D341Med (cell line): Measurements from ENCODE around the gene KCNJ6.

ENCODE experiments used
- DNase-seq: peaks from one replicate; pipeline ENCODE4 v3.0.0; 2012; ENCODE audit warnings: low spot score

The KCNJ6 gene

DNA sequence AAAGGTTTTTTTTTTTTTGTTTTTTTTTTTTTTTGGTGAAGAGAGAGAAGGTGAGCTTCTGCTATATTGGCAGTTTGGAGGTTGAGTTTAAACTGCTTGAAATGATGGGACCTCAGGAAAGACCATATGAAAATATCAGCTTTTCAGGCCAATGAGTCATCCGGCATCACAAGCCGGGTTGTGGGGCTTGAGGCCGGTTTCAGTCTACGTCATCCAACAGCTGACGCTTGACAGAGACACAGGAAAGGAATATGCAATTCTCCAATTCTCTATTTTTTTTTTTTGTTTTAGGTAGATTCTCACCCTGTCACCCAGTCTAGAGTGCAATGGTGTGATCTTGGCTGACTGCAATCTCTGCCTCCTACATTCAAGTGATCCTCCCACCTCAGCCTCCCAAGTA is 52.4 kb downstream of the KCNJ6 start:
- no peak for DNase-seq

DNA sequence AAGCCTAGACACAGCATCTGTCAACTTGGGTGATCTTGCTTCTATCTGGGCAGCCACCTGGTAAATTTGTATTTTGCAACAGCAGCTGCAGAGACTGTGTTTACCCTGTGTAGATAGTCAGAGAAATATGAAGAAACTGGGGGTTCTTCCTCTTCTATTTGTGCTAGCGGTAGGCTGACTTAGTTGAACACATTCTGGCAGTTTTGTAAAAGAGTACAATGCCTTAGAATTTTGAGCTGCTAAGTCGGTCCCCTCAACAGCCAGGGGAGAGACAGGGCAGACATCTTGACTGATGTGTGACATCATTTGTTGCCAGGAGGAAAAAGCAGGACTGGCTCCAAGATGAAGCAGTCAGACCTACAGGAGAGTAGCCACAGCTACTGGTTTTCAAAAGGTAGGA is 53.7 kb downstream of the KCNJ6 start:
- no peak for DNase-seq

DNA sequence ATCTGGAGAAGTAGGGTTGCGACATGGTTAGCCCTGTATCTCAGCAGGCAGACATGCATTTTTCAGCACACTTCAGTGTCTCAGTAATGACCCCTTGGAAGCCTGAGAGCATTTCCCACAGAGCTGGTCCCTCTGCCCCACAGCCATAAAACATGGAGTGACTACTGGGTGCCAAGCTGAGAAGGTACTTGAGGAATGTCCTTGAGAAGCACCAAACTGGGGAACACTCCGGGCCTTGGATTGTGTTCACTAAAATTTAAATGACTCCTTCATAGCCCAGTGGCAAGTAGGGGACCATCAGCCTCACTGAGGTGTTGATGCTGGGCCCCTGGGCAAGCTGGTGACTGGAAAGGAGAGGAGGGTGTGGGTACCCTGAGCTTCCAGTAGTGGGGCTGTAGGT is 54.7 kb downstream of the KCNJ6 start:
- DNase-seq: no peak

DNA sequence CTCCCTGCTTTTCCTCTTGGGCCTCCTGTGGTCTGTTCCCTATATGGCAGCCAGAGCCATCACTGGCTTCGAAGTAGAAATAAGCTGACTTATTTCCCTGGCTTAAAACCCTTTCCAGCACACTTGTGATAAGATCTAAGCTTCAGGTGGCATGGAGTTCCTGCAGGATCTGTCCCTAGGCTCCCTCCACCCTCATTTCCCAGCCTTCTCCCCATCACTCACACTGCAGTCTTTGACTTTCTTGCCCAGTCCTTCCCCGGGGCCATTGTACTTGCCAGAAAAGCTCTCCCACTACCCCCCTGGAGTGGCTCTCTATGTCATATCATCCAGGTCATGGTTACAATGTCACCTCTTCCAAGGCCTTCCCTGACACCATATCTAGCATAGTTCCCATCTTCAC is 55.8 kb downstream of the KCNJ6 start:
- no peak for DNase-seq

DNA sequence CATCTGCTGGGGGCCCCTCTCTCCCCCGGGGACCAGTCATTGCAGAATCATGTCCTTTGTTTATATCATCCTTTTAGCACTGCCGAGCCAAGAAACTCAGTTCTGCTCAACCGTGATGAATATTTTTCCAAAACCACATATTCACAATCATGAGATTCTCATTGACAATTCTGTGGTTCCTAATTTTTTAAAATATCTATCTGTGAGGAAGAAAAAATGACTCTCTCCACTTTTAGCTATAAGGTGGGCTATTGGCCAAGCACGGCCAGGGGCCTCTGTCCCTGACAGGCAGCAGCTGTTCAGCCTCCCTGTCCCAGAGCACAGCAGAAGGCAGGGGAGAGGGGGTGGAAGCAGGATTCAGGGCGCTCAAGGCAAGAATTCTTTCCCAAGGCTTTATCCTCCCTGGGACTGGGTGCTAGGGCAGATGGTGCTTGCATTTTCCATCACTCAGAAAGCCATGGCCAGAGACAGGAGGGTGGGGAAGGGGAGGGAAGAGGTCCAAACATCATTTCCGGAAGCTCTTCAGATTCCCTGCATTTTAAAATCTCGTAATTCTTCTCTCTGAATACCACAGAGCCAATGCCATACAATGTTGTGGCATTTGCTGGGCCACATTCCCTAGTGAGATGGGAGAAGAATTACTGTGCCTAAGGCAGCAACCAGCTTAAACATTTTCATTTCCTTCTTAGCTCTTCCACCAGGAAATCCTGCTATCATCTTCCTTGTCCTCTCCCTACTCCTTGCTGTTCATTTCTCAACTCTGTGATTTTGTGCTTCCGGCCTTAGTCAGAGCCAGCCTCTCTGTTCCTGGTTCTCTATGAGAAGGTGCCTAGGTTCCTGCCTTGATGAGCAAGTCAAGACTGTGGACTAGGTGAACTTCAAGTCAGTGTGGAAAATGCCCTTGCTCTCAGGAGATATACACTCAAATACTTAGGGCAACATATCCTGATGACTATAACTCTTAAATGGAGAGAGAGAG is 60.3 kb downstream of the KCNJ6 start:
- no peak for DNase-seq

DNA sequence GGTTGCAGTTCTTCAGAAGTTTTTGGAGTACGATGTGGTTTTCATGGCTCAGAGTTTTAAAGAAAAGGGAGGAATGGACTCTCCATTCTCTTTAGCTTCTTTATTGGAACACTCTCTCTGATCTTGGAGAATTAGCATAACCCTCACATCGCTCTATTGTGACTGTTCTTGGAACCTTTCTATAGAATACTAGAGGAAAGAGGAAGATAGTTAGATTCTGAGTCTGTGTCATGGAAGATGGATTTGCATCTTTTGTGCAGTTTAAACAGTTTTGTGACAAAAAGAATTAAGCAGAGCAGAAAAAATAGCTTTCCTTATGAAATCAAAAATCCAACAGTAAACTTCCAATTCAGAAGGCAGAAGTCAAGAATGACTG is 61.0 kb downstream of the KCNJ6 start:
- no peak for DNase-seq

DNA sequence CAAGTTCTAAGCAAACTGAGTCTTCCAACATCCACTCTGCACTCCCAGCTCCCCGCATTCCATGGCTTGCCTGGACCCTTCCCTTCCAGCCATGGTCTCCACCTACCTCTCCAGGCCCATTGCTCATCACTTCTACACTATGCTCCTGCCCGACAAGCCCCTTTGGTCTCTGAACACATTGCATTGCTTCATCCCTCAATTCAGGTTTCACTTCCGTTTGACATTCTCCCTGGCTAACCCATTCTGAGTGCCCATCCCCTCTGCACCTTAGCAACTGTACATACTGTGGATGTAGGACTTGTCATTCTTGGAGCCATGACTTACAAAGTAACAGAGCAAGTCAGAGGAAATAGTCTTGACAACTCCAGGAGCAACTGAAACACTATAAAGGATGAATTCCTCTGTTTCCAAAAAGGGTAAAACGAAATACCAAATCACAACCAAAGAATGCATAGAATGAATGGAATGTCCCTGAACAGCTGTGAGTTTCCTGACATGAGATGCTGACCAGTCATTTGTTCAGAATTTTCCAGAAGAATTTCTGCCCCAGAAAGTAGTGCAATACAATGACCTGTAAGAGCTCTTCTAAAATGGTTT is 66.7 kb downstream of the KCNJ6 start:
- no peak for DNase-seq

DNA sequence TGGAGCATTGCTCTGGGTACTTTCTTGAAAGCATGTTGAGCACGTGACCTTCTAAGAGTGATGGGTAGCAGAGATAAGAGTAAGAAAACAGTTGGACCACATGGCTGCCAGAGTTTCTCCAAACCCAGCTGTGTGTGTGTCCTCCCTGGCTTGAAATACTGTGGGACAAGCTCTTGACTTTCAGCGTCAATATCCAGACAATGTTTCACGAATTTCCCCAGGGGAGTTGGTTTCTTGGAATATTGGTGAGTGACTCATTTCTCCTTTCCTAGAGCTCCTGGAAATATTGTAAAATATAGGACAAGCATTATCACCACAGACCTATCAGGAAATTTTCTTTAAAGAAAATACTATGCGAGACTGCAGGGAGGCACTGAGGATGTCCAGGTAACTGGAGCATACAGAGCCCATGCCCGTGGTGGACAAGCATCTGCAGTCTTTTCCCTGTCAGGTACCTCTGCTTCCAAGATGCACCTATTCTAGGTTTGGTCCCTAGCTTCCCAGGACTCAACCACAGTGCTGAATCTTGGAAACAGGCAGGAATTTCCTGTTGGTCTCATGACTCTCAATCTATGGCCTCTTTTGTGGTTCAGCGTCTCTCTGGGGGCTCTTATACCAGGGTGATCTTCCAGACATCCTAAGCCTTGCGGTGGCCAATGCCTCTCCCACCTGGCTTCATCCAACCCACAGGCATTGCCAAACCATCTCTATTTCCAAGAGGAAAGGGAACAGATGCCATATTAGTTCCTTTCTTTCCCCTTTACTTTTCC is 67.4 kb downstream of the KCNJ6 start:
- DNase-seq: no peak

DNA sequence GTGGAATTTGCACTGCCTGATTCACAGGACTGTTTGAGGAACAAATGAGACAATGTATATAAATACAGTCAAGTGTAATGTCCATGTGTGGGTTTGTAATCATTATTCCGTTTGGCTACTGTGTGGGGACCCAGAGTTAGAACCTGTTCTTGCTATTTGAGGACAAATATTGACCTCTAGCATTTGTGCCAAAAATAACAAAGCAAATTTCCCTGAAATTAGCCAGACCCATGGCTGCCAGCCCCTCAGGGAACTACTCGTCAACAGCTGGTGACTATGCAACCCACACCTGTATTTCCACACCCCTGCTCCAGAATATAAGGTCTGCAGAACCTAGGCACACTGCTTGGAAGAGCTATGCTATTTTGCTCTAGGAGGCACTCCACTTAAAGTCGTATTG is 70.7 kb downstream of the KCNJ6 start:
- no peak for DNase-seq

DNA sequence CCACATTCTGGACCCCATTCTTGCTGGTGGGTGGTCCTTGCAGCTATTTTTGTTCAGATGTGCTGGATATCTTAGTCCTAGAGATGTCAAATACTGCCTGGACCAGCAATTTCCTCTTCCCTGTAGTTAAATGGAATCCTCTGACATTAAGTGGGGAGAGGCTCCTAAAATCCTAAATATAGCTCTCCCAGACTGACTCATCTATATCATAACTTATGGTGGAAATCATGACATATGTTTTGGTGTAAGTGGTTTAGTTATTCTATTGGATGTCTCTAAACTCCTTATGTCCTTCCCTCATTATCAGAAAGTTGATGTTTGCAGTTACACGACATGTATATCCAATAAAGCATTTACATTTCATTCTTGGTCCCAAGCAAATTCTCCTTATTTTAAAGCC is 73.1 kb downstream of the KCNJ6 start:
- DNase-seq: no peak

DNA sequence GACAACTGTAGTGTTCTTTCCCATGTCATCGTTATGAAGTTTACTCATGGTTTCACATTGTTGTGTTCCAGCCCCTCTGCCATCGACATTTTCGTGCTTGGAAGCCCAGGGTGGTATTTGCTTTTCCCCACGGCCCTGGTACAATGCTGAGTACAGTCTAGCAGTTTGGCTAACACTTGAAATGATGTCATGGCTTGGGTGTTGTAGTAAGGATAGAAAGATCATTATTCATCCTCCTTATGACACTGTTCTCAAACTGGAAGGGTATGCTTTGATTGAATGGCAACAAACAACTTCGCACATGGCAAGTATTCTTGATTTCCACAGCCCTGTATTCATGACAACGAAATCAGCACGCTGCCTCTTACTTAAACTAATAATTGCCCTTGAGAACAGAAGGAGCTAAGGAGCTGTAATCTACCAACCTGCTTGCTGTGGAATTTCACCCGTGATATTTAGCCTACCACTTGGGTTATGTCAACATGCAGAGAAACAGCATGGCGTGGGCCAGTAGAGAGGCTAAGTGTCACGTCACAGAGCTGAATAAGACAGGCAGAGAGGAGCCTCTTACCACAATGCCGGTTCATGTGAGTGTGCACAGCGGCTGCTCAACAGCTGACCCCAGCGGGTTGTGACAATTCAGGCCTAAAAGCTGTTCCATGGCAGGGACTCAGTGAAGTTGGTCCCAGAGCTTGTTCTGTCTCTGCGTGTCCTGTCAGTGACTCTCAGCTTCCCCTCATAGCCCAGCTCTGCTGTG is 73.9 kb downstream of the KCNJ6 start:
- no peak for DNase-seq

DNA sequence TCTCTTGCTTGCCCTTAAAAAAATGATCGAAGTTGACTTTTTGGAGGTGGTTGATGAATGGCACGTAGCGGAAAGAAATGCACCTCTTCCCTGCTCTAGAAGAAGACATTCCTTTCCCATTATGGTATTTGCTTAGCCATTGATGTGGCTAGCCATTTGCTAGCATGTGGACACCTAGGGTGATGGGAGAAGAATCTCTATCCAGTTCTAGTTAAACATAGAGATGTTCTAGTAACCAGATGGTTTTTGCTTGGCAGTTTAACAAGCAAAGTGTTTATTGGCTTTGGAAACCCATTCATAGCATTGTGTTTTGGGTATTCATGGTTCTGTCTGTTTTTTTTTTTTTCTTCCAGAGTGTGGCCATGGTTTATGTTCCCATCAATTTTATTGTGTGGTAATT is 78.9 kb downstream of the KCNJ6 start:
- no peak for DNase-seq

DNA sequence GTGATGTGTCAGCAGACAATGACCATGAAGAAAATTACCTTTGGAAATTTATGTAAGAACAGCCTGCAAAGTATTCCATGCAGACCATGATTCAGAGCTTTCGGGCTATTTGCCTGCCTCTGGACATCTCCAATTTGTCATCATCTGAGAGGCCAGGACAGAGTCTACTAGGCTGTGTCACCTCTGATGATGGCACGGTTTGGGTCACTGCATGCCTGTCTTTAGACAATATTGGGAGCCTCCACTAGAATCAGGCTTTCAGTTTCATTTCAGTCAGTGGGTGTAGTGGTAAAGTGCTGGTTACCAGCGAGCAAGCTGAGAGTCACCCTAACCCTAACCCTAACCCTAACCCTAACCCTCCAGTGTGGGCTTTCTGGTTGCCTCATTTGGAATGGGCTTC is 80.8 kb downstream of the KCNJ6 start:
- DNase-seq: no peak

DNA sequence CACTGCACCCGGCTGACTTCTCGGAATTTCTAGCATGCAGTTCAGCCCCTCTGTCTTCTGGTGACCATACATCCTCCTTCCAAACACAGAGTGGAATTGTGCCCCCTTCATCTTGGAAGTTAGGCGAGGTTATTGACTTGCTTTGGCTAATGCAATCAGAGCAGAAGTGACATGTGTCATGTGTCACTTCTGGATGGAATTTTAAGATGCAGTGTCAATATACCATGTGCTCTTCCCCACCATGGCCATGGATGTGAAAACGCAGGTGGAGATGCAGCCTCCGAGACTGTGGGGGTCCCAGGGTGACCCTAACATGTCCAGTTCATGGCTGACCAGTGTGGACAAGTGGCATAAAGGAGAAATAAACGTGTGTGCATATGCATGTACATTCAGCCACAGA is 83.0 kb downstream of the KCNJ6 start:
- DNase-seq: no peak

DNA sequence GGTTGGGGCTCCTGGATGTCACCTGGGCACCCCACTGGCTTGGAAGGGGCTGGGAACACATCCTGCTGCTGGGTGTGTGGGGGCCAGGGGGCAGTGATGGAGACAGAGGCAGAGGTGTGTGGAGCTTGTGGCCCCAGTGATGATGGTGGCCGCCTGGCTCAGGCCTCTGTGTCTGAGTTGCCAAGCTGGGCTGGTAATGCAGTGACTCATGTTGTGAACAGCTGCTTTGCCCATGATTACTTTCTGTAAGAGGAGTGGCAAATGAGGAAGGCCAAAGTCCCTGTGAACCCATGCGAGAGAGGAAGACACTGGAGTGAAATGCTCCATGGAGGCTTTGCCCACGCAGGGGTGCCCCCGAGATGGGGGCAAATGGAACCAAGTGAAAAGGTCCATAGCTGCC is 86.8 kb downstream of the KCNJ6 start:
- DNase-seq: no peak

DNA sequence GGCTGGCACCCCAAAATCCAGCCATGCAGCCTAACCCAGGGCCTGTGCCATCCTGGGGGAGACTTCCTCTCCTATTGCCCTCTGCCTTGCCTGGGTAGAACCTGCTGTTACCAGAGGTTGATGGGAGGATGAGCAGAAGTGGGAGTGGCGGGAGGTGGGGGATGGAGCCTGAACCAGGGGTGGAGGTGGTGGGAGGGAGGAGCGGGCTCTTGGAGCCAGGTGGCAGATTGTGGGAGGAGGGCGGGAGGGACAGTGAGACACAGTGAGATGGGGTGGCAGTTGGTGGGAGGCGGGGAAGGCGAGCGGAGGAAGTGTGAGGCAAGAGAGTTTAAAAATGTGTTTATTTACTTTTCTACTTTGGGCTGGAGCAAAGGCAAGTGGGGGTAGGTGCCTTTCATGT is 87.3 kb downstream of the KCNJ6 start:
- DNase-seq: no peak

DNA sequence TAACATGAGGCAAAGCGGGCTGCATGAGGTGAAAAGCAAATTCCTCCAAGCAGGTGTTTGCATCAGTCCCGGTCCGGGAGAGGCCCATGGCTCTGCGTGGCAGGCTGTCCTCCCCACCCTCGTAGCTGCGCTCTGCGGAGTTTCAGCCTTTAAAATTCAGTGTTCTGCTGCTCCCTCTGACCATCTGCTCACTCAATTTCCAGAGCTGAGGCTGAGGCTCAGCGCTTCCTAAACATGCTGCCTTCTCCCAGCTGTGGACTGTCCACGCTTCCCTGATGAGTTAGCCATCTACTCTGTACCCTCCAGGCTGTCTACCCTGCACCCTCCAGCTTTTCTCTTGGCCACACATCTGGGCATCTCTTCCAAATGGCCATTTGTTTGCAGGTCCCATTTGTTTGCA is 87.7 kb downstream of the KCNJ6 start:
- DNase-seq: no peak

DNA sequence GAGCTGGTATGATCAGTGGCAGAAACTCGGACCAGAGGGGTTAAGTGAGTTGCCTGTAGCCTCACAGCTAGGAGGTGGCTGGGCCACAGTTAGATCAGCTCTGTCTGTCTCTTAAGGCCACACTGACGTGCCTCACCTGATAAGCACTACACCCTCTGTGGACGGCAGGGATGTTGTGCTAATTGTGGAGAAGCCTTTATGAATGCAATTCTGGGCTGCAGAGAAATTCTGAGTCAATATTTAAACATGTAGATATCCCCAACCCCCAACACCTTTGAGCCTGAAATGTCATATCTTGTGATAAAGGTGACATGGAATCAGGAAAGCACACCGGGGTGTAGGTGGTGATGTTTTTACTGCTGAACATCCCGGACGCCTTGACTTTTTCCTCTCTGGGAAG is 88.3 kb downstream of the KCNJ6 start:
- no peak for DNase-seq

DNA sequence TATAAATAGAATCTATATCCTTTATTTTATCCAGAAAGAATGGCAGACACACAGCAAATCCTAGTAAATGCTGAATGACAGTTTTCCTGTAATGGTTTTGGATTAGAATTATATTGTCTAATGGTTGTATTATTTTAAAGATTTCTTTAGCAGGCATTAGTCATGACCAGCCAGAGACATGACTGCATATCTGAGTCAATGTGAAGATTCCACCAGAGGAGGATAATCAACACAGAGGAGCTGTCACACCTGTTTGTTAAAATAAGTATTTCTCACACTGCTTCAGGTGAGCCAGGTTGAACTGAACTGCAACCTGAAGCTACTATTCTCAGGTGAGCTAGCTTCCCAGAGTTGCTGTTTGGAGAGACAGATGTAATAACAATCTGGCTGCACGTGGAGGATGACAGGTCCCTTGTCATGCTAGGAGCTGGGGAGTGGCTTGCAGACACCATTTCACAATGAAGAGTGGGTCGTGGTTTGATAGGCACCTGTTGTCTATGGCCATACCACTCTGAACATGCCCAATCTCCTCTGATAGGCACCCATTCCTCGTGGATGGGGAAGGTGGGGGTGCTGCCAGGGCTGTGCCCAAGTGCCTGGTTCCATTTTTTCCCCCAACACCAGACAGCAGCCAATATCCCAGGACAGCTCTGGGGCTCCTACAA is 94.3 kb downstream of the KCNJ6 start:
- DNase-seq: no peak

DNA sequence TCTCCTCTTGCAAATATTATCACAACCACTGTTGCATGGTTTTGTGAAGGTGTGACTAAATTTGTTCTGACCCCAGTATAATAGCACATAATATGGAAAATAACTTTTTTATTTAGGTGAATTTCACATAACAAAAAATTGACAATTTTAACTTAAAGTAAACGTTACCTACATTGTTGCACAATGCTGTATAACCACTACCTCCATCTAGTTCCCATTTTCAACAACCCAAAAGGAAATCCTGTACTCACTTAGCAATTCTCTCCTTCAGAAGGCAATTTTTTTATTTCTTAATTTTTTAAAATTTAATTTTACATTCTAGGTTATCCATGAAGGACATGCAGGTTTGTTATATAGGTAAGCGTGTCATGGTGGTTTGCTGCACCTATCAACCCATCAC is 95.2 kb downstream of the KCNJ6 start:
- DNase-seq: no peak

DNA sequence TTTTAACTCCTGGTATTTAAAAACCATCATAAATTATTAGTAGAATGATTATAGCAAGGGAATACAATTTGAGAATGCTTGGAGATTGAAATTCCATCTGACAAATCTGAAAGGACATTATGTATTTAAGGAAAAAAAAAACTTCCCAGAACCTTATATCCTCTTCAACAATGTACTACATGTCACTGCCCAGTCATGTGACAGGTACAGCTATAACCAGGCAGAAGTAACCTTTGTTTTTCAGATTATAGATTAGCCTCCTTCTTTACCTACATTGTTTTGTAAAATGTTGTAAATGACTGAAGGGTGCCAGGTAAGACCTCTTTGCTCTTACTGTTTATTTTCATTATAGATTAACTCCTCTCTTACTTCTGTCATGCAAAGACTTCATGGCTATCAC is 96.9 kb downstream of the KCNJ6 start:
- DNase-seq: no peak

DNA sequence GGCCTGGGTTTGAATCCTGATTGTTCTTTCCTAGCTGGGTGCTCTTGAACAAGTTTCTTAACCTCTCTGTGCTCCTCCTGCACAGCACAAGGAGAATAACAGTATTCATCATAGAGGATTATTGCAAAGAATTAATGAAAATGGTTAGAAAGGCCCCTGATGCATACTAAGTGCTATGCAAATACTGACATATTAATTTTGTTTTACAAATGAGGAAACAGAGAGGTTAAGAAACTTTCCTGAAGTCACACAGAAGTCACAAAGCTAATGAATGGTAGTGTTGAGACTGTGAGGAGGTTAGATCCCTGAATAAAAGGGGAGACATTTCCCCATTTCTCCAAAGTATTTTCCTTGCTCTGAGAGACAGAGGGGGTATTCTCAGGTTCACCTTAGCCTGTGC is 99.0 kb downstream of the KCNJ6 start:
- DNase-seq: no peak
